Measurements from ENCODE around the gene RABGAP1L.
"Not testable (repeated sequence)": the region's sequence is repeated elsewhere in the genome, so short reads cannot be mapped to it uniquely, and the experiment has no call there.

Gene RABGAP1L

GRCh38 chr1:174877208-174877673 is 717.9 kb downstream of the RABGAP1L start:
- no peak for DNase-seq (ENCODE audit: low spot score)

- DNase-seq (ENCODE audit: low spot score), result no peak
Observed at GRCh38 chr1:174880171-174880570, 720.9 kb downstream of the RABGAP1L start.

GRCh38 chr1:174883409-174883808 is 724.1 kb downstream of the RABGAP1L start:
- DNase-seq (ENCODE audit: low spot score), result peak; percentile 22

- DNase-seq (ENCODE audit: low spot score), result no peak
Observed at GRCh38 chr1:174884038-174884437, 724.7 kb downstream of the RABGAP1L start.

GRCh38 chr1:174884566-174884965 is 725.2 kb downstream of the RABGAP1L start:
- DNase-seq (ENCODE audit: low spot score), result no peak

- no peak for DNase-seq (ENCODE audit: low spot score)
Observed at GRCh38 chr1:174890024-174890423, 730.7 kb downstream of the RABGAP1L start.

GRCh38 chr1:174892016-174892415 is 732.7 kb downstream of the RABGAP1L start:
- DNase-seq (ENCODE audit: low spot score), result no peak

- DNase-seq (ENCODE audit: low spot score), result no peak
Observed at GRCh38 chr1:174894117-174894762, 734.9 kb downstream of the RABGAP1L start.

GRCh38 chr1:174895610-174896009 is 736.3 kb downstream of the RABGAP1L start:
- not testable (repeated sequence) for DNase-seq (ENCODE audit: low spot score)

- DNase-seq (ENCODE audit: low spot score), result no peak
Observed at GRCh38 chr1:174898102-174898797, 738.9 kb downstream of the RABGAP1L start.

GRCh38 chr1:174900317-174900716 is 741.0 kb downstream of the RABGAP1L start:
- no peak for DNase-seq (ENCODE audit: low spot score)

GRCh38 chr1:174902531-174903099 is 743.3 kb downstream of the RABGAP1L start:
- no peak for DNase-seq (ENCODE audit: low spot score)

- no peak for DNase-seq (ENCODE audit: low spot score)
Observed at GRCh38 chr1:174911606-174912005, 752.3 kb downstream of the RABGAP1L start.

- DNase-seq (ENCODE audit: low spot score), result no peak
Observed at GRCh38 chr1:174912264-174912663, 752.9 kb downstream of the RABGAP1L start.

- DNase-seq (ENCODE audit: low spot score), result no peak
Observed at GRCh38 chr1:174913225-174913903, 754.0 kb downstream of the RABGAP1L start.

- DNase-seq (ENCODE audit: low spot score), result no peak
Observed at GRCh38 chr1:174914991-174915390, 755.7 kb downstream of the RABGAP1L start.

GRCh38 chr1:174916846-174917245 is 757.5 kb downstream of the RABGAP1L start:
- DNase-seq (ENCODE audit: low spot score), result no peak

GRCh38 chr1:174920093-174920492 is 760.8 kb downstream of the RABGAP1L start:
- DNase-seq (ENCODE audit: low spot score), result no peak

- DNase-seq (ENCODE audit: low spot score), result no peak
Observed at GRCh38 chr1:174922121-174922520, 762.8 kb downstream of the RABGAP1L start.

- DNase-seq (ENCODE audit: low spot score), result no peak
Observed at GRCh38 chr1:174923820-174924219, 764.5 kb downstream of the RABGAP1L start.

- no peak for DNase-seq (ENCODE audit: low spot score)
Observed at GRCh38 chr1:174928541-174928940, 769.2 kb downstream of the RABGAP1L start.

- DNase-seq (ENCODE audit: low spot score), result no peak
Observed at GRCh38 chr1:174931214-174931613, 771.9 kb downstream of the RABGAP1L start.

- no peak for DNase-seq (ENCODE audit: low spot score)
Observed at GRCh38 chr1:174932587-174932986, 773.3 kb downstream of the RABGAP1L start.

All from SW480 (cell line).